Hematopoietic multipotent progenitor cell treated with erythropoietin and hydrocortisone succinate and interleukin-3 and kit ligand, for 17 days (in vitro differentiated cells): Measurements from ENCODE around the gene AFF2.

Experiments used
- DNase-seq: peaks from one replicate; pipeline ENCODE4 v3.0.0-alpha.2; 2015; ENCODE audit warnings: low spot score

Gene AFF2

GRCh38 chrX:148537556-148538182 is 37.3 kb downstream of the AFF2 start:
- DNase-seq, result no peak

- no peak for DNase-seq
Observed at GRCh38 chrX:148538582-148538981, 38.2 kb downstream of the AFF2 start.

- DNase-seq, result no peak
Observed at GRCh38 chrX:148540114-148540513, 39.7 kb downstream of the AFF2 start.

GRCh38 chrX:148540671-148541583 is 40.5 kb downstream of the AFF2 start:
- no peak for DNase-seq

GRCh38 chrX:148541584-148541940 is 41.1 kb downstream of the AFF2 start:
- DNase-seq, result no peak

- DNase-seq, result no peak
Observed at GRCh38 chrX:148542481-148543255, 42.3 kb downstream of the AFF2 start.

- no peak for DNase-seq
Observed at GRCh38 chrX:148552775-148553174, 52.4 kb downstream of the AFF2 start.

GRCh38 chrX:148555101-148555500 is 54.7 kb downstream of the AFF2 start:
- DNase-seq, result no peak

GRCh38 chrX:148555571-148556243 is 55.3 kb downstream of the AFF2 start:
- DNase-seq, result no peak

GRCh38 chrX:148556498-148556897 is 56.1 kb downstream of the AFF2 start:
- no peak for DNase-seq

GRCh38 chrX:148562846-148563245 is 62.4 kb downstream of the AFF2 start:
- no peak for DNase-seq

- no peak for DNase-seq
Observed at GRCh38 chrX:148567229-148567628, 66.8 kb downstream of the AFF2 start.

- no peak for DNase-seq
Observed at GRCh38 chrX:148567779-148568178, 67.4 kb downstream of the AFF2 start.

GRCh38 chrX:148568763-148569162 is 68.3 kb downstream of the AFF2 start:
- no peak for DNase-seq

GRCh38 chrX:148572337-148572736 is 71.9 kb downstream of the AFF2 start:
- DNase-seq, result no peak

- DNase-seq, result no peak
Observed at GRCh38 chrX:148573119-148573518, 72.7 kb downstream of the AFF2 start.

GRCh38 chrX:148574237-148574973 is 74.0 kb downstream of the AFF2 start:
- no peak for DNase-seq

- DNase-seq, result no peak
Observed at GRCh38 chrX:148576396-148576795, 76.0 kb downstream of the AFF2 start.

- no peak for DNase-seq
Observed at GRCh38 chrX:148577741-148578140, 77.3 kb downstream of the AFF2 start.

- DNase-seq, result no peak
Observed at GRCh38 chrX:148580016-148580415, 79.6 kb downstream of the AFF2 start.

GRCh38 chrX:148582353-148582752 is 81.9 kb downstream of the AFF2 start:
- no peak for DNase-seq
